Diencephalon (tissue), 1 donor: ENCODE measurements around the gene ADAM8. TPM values are rescaled to one million over a fixed set of nuclear protein-coding genes. Genes with fewer than 3 reads are reported as not detected.

Experiments
- total RNA-seq: library from RNA; depleted of rRNA; stranded (reverse); fragments of >200 nt; gene quantifications from one replicate; pipeline ENCODE4 v1.2.3, GENCODE V29; 2014

Gene ADAM8
- 1.4 TPM for total RNA-seq

GRCh38 chr10:133276435-133277201, at the start of gene ADAM8:
Gene ADAM8, minus strand, starts transcription at chr10:133276868. Its CDS starts 51 bp downstream, at chr10:133276817.

GRCh38 chr10:133308421-133309099, 31.9 kb upstream of the ADAM8 start, which contains the start of the genes TUBGCP2 and ZNF511:
Gene TUBGCP2, minus strand, starts transcription at chr10:133308872. Its CDS starts 5,931 bp downstream, at chr10:133302941.
Gene ZNF511, plus strand, starts transcription at chr10:133308914. Its CDS starts 30 bp downstream, at chr10:133308944.

GRCh38 chr10:133237588-133238465, 38.8 kb downstream of the ADAM8 start, which contains the start of gene VENTX:
Gene VENTX, plus strand, starts transcription at chr10:133237855. Its CDS starts 60 bp downstream, at chr10:133237915.

GRCh38 chr10:133230044-133230361, 46.7 kb downstream of the ADAM8 start, which contains the start of gene UTF1:
Gene UTF1, plus strand, starts transcription at chr10:133230217. Its CDS starts 72 bp downstream, at chr10:133230289.

Other genes with a start within 250 kb of the ADAM8 start
- 12.0 TPM for gene ADGRA1, start 188.9 kb downstream of the ADAM8 start, total RNA-seq
- gene KNDC1, start 116.6 kb downstream of the ADAM8 start, total RNA-seq: 18.5 TPM
- not detected for gene UTF1, start 46.7 kb downstream of the ADAM8 start, total RNA-seq
- gene VENTX, start 39.0 kb downstream of the ADAM8 start, total RNA-seq: 0.23 TPM
- gene TUBGCP2, start 32.0 kb upstream of the ADAM8 start, total RNA-seq: 45.2 TPM
- gene ZNF511, start 32.0 kb upstream of the ADAM8 start, total RNA-seq: 8.1 TPM
- gene CALY, start 60.0 kb upstream of the ADAM8 start, total RNA-seq: 36.4 TPM
- gene PRAP1, start 70.5 kb upstream of the ADAM8 start, total RNA-seq: not detected
- gene FUOM, start 81.2 kb upstream of the ADAM8 start, total RNA-seq: 6.5 TPM
- gene ECHS1, start 96.5 kb upstream of the ADAM8 start, total RNA-seq: 48.4 TPM
- gene PAOX, start 102.4 kb upstream of the ADAM8 start, total RNA-seq: 5.1 TPM
- gene MTG1, start 117.3 kb upstream of the ADAM8 start, total RNA-seq: 24.0 TPM
- 13.4 TPM for gene SPRN, start 147.8 kb upstream of the ADAM8 start, total RNA-seq
- 1.2 TPM for gene SCART1, start 177.1 kb upstream of the ADAM8 start, total RNA-seq